CD4-positive, CD25-positive, alpha-beta regulatory T cell (primary cell): Measurements from ENCODE around the gene RABGAP1L. TPM values are rescaled to one million over a fixed set of nuclear protein-coding genes. Genes with fewer than 3 reads are reported as not detected.
"Not testable (repeated sequence)": the region's sequence is repeated elsewhere in the genome, so short reads cannot be mapped to it uniquely, and the experiment has no call there.

ENCODE experiments used
- ATAC-seq, 2 donors: fragments of 150-1000 bp; cut with Tn5 transposase; one replicate each; pipeline ENCODE4 v1.10.0; 2021; ENCODE audit warnings: low read depth in 2 of 2, moderate number of reproducible peaks in 2 of 2, moderate library complexity in 1 of 2
- DNase-seq, 3 donors: peaks; one replicate each; pipeline versions ENCODE4 v3.0.0 to v3.0.0-alpha.2; 2012 to 2022; ENCODE audit warnings: mixed read lengths in 1 of 3
- H3K27ac ChIP-seq: one replicate; pipeline ENCODE4 v1.7.0; 2013; ENCODE audit warnings: mild to moderate bottlenecking, low read length; ENCODE audit not compliant: insufficient read depth, poor library complexity, severe bottlenecking
- H3K27me3 ChIP-seq: one replicate; pipeline ENCODE4 v1.7.0; 2013; ENCODE audit warnings: low read length; ENCODE audit not compliant: control insufficient read depth, insufficient read depth
- H3K36me3 ChIP-seq: one replicate; pipeline ENCODE4 v1.7.0; 2013; ENCODE audit warnings: mild to moderate bottlenecking, low read length, moderate library complexity; ENCODE audit not compliant: control insufficient read depth, insufficient read depth
- H3K4me1 ChIP-seq: 2 replicates; pipeline ENCODE4 v1.7.0; 2013; ENCODE audit warnings: mild to moderate bottlenecking, low read length; ENCODE audit not compliant: insufficient read depth, control insufficient read depth, poor library complexity, severe bottlenecking
- H3K4me3 ChIP-seq: one replicate; pipeline ENCODE4 v1.7.0; 2013; ENCODE audit warnings: low read depth, mild to moderate bottlenecking, low read length, moderate library complexity
- H3K9me3 ChIP-seq, 2 experiments: 1 replicate in 1 of 2; 2 replicates in 1 of 2; pipeline ENCODE4 v1.7.0; 2013; ENCODE audit warnings: low read length in 2 of 2, mild to moderate bottlenecking in 1 of 2, moderate library complexity in 1 of 2; ENCODE audit not compliant: control insufficient read depth in 2 of 2
- H3K27ac Mint-ChIP-seq, 3 donors: one replicate each; pipeline ENCODE4 v1.8.0; 2020 to 2022; ENCODE audit warnings: mild to moderate bottlenecking in 3 of 3, mixed read lengths in 3 of 3, moderate library complexity in 2 of 3
- H3K27me3 Mint-ChIP-seq: one replicate; pipeline ENCODE4 v1.8.0; 2022; ENCODE audit warnings: mild to moderate bottlenecking, mixed read lengths
- H3K36me3 Mint-ChIP-seq: one replicate; pipeline ENCODE4 v1.8.0; 2020; ENCODE audit warnings: mixed read lengths
- H3K4me1 Mint-ChIP-seq, 4 donors: one replicate each; pipeline ENCODE4 v1.8.0; 2020 to 2022; ENCODE audit warnings: mixed read lengths in 4 of 4, mild to moderate bottlenecking in 1 of 4
- H3K4me3 Mint-ChIP-seq, 4 donors: one replicate each; pipeline ENCODE4 v1.8.0; 2020 to 2022; ENCODE audit warnings: mild to moderate bottlenecking in 4 of 4, mixed read lengths in 4 of 4, moderate library complexity in 3 of 4
- H3K9me3 Mint-ChIP-seq, 7 donors: one replicate each; pipeline ENCODE4 v1.8.0; 2020 to 2022; ENCODE audit warnings: mixed read lengths in 7 of 7, mild to moderate bottlenecking in 3 of 7, moderate library complexity in 2 of 7
- polyA plus RNA-seq, 4 donors: library from polyadenylated mRNA; unstranded; fragments of 300-500 nt; fragmentation: Illumina TruSeq; gene quantifications; one replicate each; pipeline ENCODE4 v1.2.3, GENCODE V29; 2021
- total RNA-seq: library from RNA; stranded (reverse); gene quantifications from one replicate; pipeline ENCODE4 v1.2.3, GENCODE V29; 2022

Gene RABGAP1L
- total and polyA plus RNA-seq, 5 donors from 2014 or later = 69.7 to 118 (median 84.9) TPM

GRCh38 chr1:174314433-174314832 lies 155.1 kb downstream of the RABGAP1L start:
- H3K27ac Mint-ChIP-seq = no peak overlapping the region
- ATAC-seq (no peak), DNase-seq (no peak)
- H3K36me3 Mint-ChIP-seq = peaks cover 88% of the 10 kb centered on the region
- H3K4me1 Mint-ChIP-seq = peaks cover 2 to 39% (median 8%) of the 10 kb centered on the region in 4 donors
- H3K27me3 ChIP-seq = no peaks in the 10 kb centered on the region
- peaks cover 8 to 66% (median 37%) of the 10 kb centered on the region in 7 donors for H3K9me3 Mint-ChIP-seq
- H3K4me3 ChIP-seq = no peak overlapping the region
- no peak overlapping the region for H3K27ac ChIP-seq
- no peaks in the 10 kb centered on the region for H3K27me3 Mint-ChIP-seq
- peaks cover 30 to 38% of the 10 kb centered on the region in 2 experiments for H3K9me3 ChIP-seq
- no peaks in the 10 kb centered on the region for H3K4me1 ChIP-seq
- H3K36me3 ChIP-seq = peaks cover 46% of the 10 kb centered on the region
- H3K4me3 Mint-ChIP-seq = no peak overlapping the region

GRCh38 chr1:174315239-174315638 lies 155.9 kb downstream of the RABGAP1L start:
- Mint-ChIP-seq H3K27me3 (no peaks in the 10 kb centered on the region), H3K27ac (no peak overlapping the region), H3K4me3 (no peak overlapping the region), H3K36me3 (peaks cover 88% of the 10 kb centered on the region), H3K9me3 (peaks cover 11 to 70% (median 33%) of the 10 kb centered on the region in 7 donors), H3K4me1 (peaks cover 0 to 31% (median 6%) of the 10 kb centered on the region in 4 donors)
- ATAC-seq (no peak), DNase-seq (no peak)
- Histone ChIP-seq H3K27ac (no peak overlapping the region), H3K4me3 (no peak overlapping the region), H3K36me3 (peaks cover 54% of the 10 kb centered on the region), H3K4me1 (no peaks in the 10 kb centered on the region), H3K27me3 (no peaks in the 10 kb centered on the region), H3K9me3 (peaks cover 38 to 41% of the 10 kb centered on the region in 2 experiments)

GRCh38 chr1:174320897-174321296 lies 161.6 kb downstream of the RABGAP1L start:
- Mint-ChIP-seq H3K4me1 (peaks cover 0 to 24% (median 6%) of the 10 kb centered on the region in 4 donors), H3K36me3 (peaks cover 77% of the 10 kb centered on the region), H3K9me3 (peaks cover 10 to 55% (median 30%) of the 10 kb centered on the region in 7 donors)
- DNase-seq, H3K4me3 ChIP-seq, H3K27ac Mint-ChIP-seq, H3K27me3 ChIP-seq, H3K4me1 ChIP-seq, H3K27me3 Mint-ChIP-seq, H3K4me3 Mint-ChIP-seq, H3K27ac ChIP-seq, ATAC-seq: not testable (repeated sequence)
- H3K36me3 ChIP-seq = peaks cover 51% of the 10 kb centered on the region
- H3K9me3 ChIP-seq = peaks cover 37 to 48% of the 10 kb centered on the region in 2 experiments

- H3K27ac Mint-ChIP-seq = no peak overlapping the region
- peaks cover 47 to 48% of the 10 kb centered on the region in 2 experiments for H3K9me3 ChIP-seq
- no peak for ATAC-seq
- no peak overlapping the region for H3K4me3 Mint-ChIP-seq
- H3K9me3 Mint-ChIP-seq = peaks cover 15 to 59% (median 29%) of the 10 kb centered on the region in 7 donors
- no peak overlapping the region for H3K4me3 ChIP-seq
- H3K4me1 Mint-ChIP-seq = peaks cover 0 to 21% (median 6%) of the 10 kb centered on the region in 4 donors
- H3K36me3 ChIP-seq = peaks cover 40% of the 10 kb centered on the region
- H3K27ac ChIP-seq = no peak overlapping the region
- no peaks in the 10 kb centered on the region for H3K4me1 ChIP-seq
- H3K36me3 Mint-ChIP-seq = peaks cover 71% of the 10 kb centered on the region
- H3K27me3 Mint-ChIP-seq = no peaks in the 10 kb centered on the region
- DNase-seq = no peak
- no peaks in the 10 kb centered on the region for H3K27me3 ChIP-seq
Observed at GRCh38 chr1:174322202-174322862, 163.0 kb downstream of the RABGAP1L start.

- H3K27ac ChIP-seq = no peak overlapping the region
- Mint-ChIP-seq H3K4me3 (no peak overlapping the region), H3K27ac (peak overlapping the region in 1 of 3 donors; percentile 77)
Observed at GRCh38 chr1:174324493-174324892, 165.2 kb downstream of the RABGAP1L start.

GRCh38 chr1:174324939-174325338 lies 165.6 kb downstream of the RABGAP1L start:
- peaks cover 0 to 13% (median 3%) of the 10 kb centered on the region in 4 donors for H3K4me1 Mint-ChIP-seq
- peaks cover 39 to 48% of the 10 kb centered on the region in 2 experiments for H3K9me3 ChIP-seq
- peaks cover 46% of the 10 kb centered on the region for H3K36me3 Mint-ChIP-seq
- H3K4me3 Mint-ChIP-seq = no peak overlapping the region
- no peak for ATAC-seq
- no peaks in the 10 kb centered on the region for H3K27me3 ChIP-seq
- no peak overlapping the region for H3K27ac ChIP-seq
- no peaks in the 10 kb centered on the region for H3K4me1 ChIP-seq
- H3K27me3 Mint-ChIP-seq = no peaks in the 10 kb centered on the region
- no peak overlapping the region for H3K4me3 ChIP-seq
- H3K9me3 Mint-ChIP-seq = peaks cover 9 to 43% (median 19%) of the 10 kb centered on the region in 7 donors
- H3K27ac Mint-ChIP-seq = no peak overlapping the region
- H3K36me3 ChIP-seq = peaks cover 21% of the 10 kb centered on the region
- DNase-seq = no peak

More at GRCh38 chr1:174324493-174324892, 165.2 kb downstream of the RABGAP1L start:
- ATAC-seq = no peak
- H3K4me3 ChIP-seq = no peak overlapping the region
- Mint-ChIP-seq H3K27me3 (no peaks in the 10 kb centered on the region), H3K9me3 (peaks cover 13 to 47% (median 20%) of the 10 kb centered on the region in 7 donors), H3K36me3 (peaks cover 51% of the 10 kb centered on the region), H3K4me1 (peaks cover 0 to 13% (median 3%) of the 10 kb centered on the region in 4 donors)
- no peaks in the 10 kb centered on the region for H3K27me3 ChIP-seq
- H3K9me3 ChIP-seq = peaks cover 43 to 48% of the 10 kb centered on the region in 2 experiments
- no peak for DNase-seq
- peaks cover 25% of the 10 kb centered on the region for H3K36me3 ChIP-seq
- H3K4me1 ChIP-seq = no peaks in the 10 kb centered on the region

GRCh38 chr1:174326278-174326677 lies 167.0 kb downstream of the RABGAP1L start:
- DNase-seq = no peak
- Histone ChIP-seq H3K9me3 (peaks cover 29 to 35% of the 10 kb centered on the region in 2 experiments), H3K4me1 (no peaks in the 10 kb centered on the region), H3K4me3 (no peak overlapping the region), H3K27me3 (no peaks in the 10 kb centered on the region), H3K27ac (no peak overlapping the region), H3K36me3 (peaks cover 13% of the 10 kb centered on the region)
- ATAC-seq = no peak
- Mint-ChIP-seq H3K27ac (peak overlapping the region in 1 of 3 donors; percentile 82), H3K27me3 (no peaks in the 10 kb centered on the region), H3K4me3 (peak overlapping the region in 1 of 4 donors; percentile 7), H3K36me3 (peaks cover 33% of the 10 kb centered on the region), H3K4me1 (peaks cover 0 to 13% (median 4%) of the 10 kb centered on the region in 4 donors), H3K9me3 (peaks cover 5 to 32% (median 14%) of the 10 kb centered on the region in 7 donors)
